8988T (cell line): ENCODE data around the gene APOOL.

Experiments
- DNase-seq: peaks from one replicate; pipeline ENCODE4 v3.0.0; 2011

The APOOL gene

GRCh38 chrX:85084770-85085393 lies 81.2 kb downstream of the APOOL start:
- DNase-seq: no peak

DNA sequence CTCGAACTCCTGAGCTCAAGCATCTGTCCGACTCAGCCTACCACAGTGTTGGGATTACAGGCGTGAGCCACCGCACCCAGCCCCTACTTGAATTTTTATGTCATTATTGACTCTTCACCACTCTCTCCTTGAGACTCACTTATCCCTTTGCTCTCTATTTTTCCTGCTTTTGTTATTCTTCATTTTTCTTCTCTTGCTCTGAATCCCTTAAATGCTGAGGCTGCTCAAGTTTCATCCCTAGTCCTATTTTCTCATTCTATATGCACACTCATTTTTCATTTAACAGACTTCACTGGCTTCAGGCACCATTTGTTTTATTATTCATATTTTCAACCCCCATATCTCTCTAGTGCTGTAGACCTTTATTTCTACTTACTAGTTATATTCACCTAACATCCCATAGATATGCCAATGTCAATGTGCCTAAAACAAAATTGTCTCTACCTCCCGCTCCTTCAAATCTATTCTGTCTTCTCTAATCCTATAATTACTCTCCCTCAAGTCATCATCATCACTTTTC lies 85.7 kb downstream of the APOOL start:
- no peak for DNase-seq

- DNase-seq: no peak
Measured at GRCh38 chrX:85107407-85107806, 103.7 kb downstream of the APOOL start.

DNA sequence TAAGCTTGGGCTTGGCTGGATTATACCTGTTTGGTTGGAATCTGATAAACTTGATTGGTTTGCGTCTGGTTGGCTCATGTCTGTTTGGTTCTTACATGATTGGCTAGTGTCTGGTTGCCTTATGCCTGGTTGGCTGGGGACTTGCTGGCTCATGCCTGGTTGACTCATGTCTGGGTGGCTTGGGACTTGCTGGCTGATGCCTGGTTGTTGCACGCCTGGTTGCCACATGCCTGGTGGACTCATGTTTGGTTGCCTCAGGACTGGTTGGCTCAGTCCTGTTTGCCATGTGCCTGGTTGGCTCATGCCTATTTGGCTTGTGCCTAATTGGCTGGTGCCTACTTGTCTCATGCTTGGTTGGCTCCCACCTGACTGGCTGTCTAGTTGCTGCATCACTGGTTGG lies 104.5 kb downstream of the APOOL start:
- DNase-seq: no peak

DNA sequence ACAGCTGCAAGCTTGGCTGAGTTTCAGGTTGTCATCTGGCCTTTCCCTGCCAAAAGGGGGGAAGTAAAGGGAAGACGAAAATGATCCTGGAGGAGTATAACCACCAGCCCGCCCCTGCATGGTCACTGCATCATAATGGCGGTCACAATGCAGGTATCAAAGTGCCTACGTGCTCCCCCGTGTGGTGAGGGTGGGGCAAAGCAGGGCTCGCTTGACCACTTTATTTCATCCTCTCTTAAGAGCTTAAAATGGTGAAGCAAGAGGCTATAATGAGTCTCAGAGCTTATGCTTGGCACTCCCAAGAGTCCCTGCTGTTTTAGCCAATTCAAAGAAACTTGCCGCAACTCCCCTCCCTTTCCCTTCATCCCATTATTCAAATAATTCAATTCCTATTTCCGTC lies 105.6 kb downstream of the APOOL start:
- no peak for DNase-seq

GRCh38 chrX:85111347-85111746 lies 107.7 kb downstream of the APOOL start:
- DNase-seq: no peak

GRCh38 chrX:85112293-85112692 lies 108.6 kb downstream of the APOOL start:
- no peak for DNase-seq

DNA sequence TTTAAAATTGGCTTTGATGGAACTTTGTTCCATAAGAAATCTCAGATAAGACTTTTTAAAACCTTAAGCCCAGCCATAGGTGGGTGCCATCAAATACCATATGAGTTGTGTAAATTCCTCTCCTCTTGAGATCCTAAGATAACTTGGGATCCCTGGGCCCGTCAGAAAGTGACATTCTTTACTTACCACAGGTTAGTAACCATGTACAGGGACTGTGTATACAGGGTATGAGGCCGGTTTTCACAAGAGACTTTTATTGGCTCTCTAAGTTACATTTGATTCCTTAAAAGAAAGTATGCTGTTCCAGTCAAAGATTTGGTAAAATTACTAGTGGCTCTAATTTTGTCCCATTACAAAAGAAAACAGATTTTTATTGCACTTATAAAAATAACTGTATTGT lies 110.1 kb downstream of the APOOL start:
- DNase-seq: no peak

DNA sequence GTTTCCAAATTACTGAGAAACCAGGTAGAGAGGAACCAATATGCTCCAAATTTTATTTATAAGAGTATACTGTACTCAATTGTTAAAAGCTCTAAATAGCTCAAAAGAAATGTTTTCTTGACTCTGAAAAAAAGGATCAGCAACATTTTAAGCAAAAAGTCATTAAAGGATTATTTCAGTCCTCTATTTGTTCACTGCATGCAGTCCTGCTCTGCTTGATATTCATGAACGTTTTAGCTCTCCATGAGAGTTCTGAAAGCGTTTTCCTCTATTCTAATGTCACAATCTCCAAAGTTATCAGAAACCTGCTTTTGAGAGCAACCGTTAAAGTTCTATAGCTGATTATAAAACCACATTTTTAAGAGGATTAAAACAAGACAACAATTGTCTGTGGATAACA lies 110.5 kb downstream of the APOOL start:
- no peak for DNase-seq

DNA sequence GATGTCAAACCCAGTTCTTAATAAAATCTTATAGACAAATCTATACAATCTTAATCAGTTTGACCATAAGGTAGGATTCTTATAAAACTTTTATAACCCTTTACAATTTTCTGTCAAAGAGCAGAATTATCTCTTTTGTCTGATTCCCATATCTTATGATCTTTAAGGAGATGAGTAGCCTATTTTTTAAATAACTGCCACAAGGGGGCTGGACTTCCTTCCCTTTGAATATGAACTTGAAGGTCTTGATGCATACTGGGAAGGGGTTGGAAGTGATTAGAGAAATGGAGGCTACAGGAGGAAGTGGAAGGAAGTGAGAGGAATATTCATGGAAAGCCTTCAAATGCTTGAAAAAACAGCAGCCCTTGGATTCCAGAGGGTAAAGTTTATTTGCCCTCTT lies 111.1 kb downstream of the APOOL start:
- no peak for DNase-seq

GRCh38 chrX:85115252-85115651 lies 111.6 kb downstream of the APOOL start:
- no peak for DNase-seq

DNA sequence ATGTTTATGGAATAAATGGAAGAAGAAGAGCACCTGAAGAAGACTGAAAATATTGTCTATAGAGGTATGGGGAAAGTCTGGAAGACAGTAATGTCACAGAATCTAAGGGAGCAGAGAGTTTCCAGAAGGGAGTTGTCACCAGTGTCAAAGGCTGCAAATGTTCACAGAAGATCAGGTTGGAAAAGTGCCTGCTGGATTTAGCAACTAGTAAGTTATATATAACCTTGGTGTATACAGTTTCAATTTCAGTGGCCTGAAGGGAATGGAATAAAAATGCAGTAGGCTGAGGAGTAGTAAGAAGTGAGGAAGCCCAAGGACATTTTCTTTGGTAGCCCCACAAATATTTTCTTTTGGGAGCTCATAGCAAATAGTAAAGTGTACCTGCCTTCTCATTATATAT lies 132.7 kb downstream of the APOOL start:
- DNase-seq: no peak

DNA sequence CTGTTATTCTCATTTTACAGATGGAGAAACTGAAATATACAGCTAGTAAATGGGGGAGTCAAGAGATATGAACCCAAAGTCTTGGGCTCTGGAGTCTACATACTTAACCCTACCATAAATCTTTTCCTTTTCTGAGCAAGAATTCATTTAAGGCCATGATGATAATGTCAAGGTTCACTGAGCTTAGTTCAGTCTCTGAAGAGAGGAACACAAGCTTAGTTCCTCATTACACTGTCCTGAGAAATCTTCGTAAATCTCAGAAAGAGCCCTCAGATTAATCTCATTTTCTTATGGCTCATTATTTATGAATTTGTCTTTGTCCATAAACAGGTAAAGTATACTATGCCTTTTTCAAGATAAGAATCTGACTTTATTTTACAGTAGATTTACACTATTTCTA lies 135.7 kb downstream of the APOOL start:
- DNase-seq: no peak

DNA sequence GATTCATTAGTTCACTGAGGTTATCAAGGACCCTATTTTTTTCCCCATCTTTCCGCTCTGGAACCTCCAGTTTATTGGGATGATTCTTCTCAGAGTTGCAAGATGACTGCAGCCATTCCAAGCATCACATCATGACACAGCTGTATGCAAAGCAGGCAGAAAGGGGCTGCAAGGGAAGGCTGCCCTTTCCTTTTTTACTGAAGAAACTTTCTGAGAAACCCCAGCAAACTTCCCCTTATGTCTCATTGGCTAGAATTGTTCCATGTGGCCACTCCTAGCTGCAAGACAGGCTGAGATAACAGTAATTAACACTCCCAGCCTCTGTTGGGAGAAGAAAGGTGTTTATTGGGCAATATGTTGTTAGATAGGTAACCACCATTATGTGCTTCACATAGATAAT lies 137.3 kb downstream of the APOOL start:
- DNase-seq: no peak
